ENCODE data around the gene LCE3E.

- no peak for TF ChIP-seq MYC (IDR thresholded peaks at IDR 0.05; ENCODE audit: low read depth, low read length)
- no peak for TF ChIP-seq CTCF (IDR thresholded peaks at IDR 0.05; ENCODE audit: low read depth, low read length)
These were observed 30.4 kb upstream of the LCE3E start for GRCh38 chr1:152596986-152597385.

All from NB4 (cell line).